Endodermal cell (in vitro differentiated cells): Measurements from ENCODE around the gene LDLRAD2. TPM values are rescaled to one million over a fixed set of nuclear protein-coding genes. Genes with fewer than 3 reads are reported as not detected.

Experiments used
- DNase-seq: peaks from one replicate; pipeline ENCODE4 v3.0.0-alpha.2; 2017
- H3K27ac ChIP-seq: 2 replicates; pipeline ENCODE4 v1.5.1; 2013; ENCODE audit warnings: mild to moderate bottlenecking, low read depth, low read length, moderate library complexity
- H3K27me3 ChIP-seq: 2 replicates; pipeline ENCODE4 v1.6.1; 2013; ENCODE audit warnings: mild to moderate bottlenecking, low read length, moderate library complexity; ENCODE audit not compliant: insufficient read depth, control insufficient read depth, poor library complexity, severe bottlenecking
- H3K36me3 ChIP-seq: 2 replicates; pipeline ENCODE4 v1.7.0; 2013; ENCODE audit warnings: mild to moderate bottlenecking, low read length, moderate library complexity; ENCODE audit not compliant: control insufficient read depth, insufficient read depth
- H3K4me1 ChIP-seq: one replicate; pipeline ENCODE4 v1.7.0; 2013; ENCODE audit warnings: low read length; ENCODE audit not compliant: control insufficient read depth, insufficient read depth
- H3K4me3 ChIP-seq: 2 replicates; pipeline ENCODE4 v1.5.1; 2013; ENCODE audit warnings: mild to moderate bottlenecking, low read length, moderate library complexity
- H3K9ac ChIP-seq: 2 replicates; pipeline ENCODE4 v1.6.1; 2013; ENCODE audit warnings: mild to moderate bottlenecking, low read length, moderate library complexity; ENCODE audit not compliant: poor library complexity, severe bottlenecking; ENCODE audit errors: extremely low read depth
- H3K9me3 ChIP-seq: 2 replicates; pipeline ENCODE4 v1.6.1; 2013; ENCODE audit warnings: mild to moderate bottlenecking, low read length, moderate library complexity; ENCODE audit not compliant: control insufficient read depth
- H3K27ac Mint-ChIP-seq: 2 replicates; pipeline ENCODE4 v1.8.0; 2020; ENCODE audit warnings: mixed read lengths
- H3K27me3 Mint-ChIP-seq: 2 replicates; pipeline ENCODE4 v1.8.0; 2021; ENCODE audit warnings: mild to moderate bottlenecking, mixed read lengths; ENCODE audit not compliant: insufficient read depth
- H3K36me3 Mint-ChIP-seq: 2 replicates; pipeline ENCODE4 v1.8.0; 2020; ENCODE audit warnings: low read depth, mixed read lengths
- H3K4me1 Mint-ChIP-seq: 2 replicates; pipeline ENCODE4 v1.8.0; 2020; ENCODE audit warnings: mixed read lengths
- H3K4me3 Mint-ChIP-seq: 2 replicates; pipeline ENCODE4 v1.8.0; 2020; ENCODE audit warnings: mild to moderate bottlenecking, moderate library complexity, mixed read lengths
- H3K9me3 Mint-ChIP-seq: 2 replicates; pipeline ENCODE4 v1.8.0; 2020; ENCODE audit warnings: mild to moderate bottlenecking, mixed read lengths
- WGBS, 2 experiments: methylation state at CpG; one replicate each; pipeline versions ENCODE4 v1.1.5 to v1.1.7; 2013; ENCODE audit warnings: missing lambda C conversion rate in 2 of 2, mixed read lengths in 1 of 2; ENCODE audit not compliant: insufficient coverage in 1 of 2, insufficient read length in 1 of 2; 5-methylcytosine and 5-hydroxymethylcytosine counted together
- total RNA-seq, 2 donors: library from RNA; stranded (reverse); fragmentation: NEBNext Ultra II Directional in 1 of 2; extraction: Animal tissue kit (Norgen Biotek cat#: 25700) in 1 of 2; gene quantifications; 2 replicates in 1 of 2; 3 replicates in 1 of 2; pipeline ENCODE4 v1.2.1, GENCODE V29; 2021
- TF ChIP-seq, protein P1 (sequence below): fragments of 200-600 bp; sonication (generic); conservative IDR thresholded peaks from 2 replicates; pipeline ENCODE4 v1.5.0; 2021; ENCODE audit warnings: antibody characterized with exemption, mild to moderate bottlenecking

LDLRAD2 gene
- total RNA-seq, 2 donors from 2014 or later: 0.58 to 0.88 TPM

DNA sequence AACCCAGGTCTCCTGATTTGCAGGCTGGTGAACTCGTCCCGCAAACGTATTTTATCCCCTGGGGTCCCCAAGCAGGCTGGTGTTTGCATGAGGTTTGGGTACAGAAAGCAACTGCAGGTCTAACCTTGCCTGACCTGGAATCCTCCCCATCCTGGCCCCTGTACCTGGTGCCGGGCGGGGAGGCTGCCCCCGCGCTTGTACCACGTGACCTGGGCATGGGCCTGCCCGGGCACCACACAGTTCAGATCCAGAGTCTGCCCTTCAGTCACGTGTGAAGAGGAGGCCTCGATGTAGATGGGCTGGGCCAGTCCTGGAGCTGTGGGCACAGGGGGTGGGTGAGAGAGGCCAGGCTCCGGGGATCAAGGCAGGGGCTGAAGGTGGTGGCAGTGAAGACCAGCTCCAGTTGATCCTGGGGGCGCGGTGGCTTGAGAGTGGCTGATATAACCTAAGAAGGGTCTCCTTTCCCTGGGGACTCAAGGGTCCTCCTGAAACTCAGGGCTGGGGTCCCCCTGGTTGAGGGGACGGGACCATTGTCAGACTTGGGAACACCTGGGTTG lies 30.6 kb downstream of the LDLRAD2 start:
- Mint-ChIP-seq H3K9me3 (no peaks in the 10 kb centered on the region), H3K36me3 (peaks cover 61% of the 10 kb centered on the region), H3K27ac (no peak overlapping the region), H3K4me1 (no peaks in the 10 kb centered on the region), H3K27me3 (no peaks in the 10 kb centered on the region), H3K4me3 (no peak overlapping the region)
- Histone ChIP-seq H3K9ac (no peak overlapping the region), H3K36me3 (peaks cover 80% of the 10 kb centered on the region), H3K27ac (no peak overlapping the region), H3K27me3 (no peaks in the 10 kb centered on the region), H3K9me3 (no peaks in the 10 kb centered on the region), H3K4me3 (no peak overlapping the region), H3K4me1 (no peaks in the 10 kb centered on the region)
- 95 to 100% methylated on average over 7 to 15 of the region's 15 CpGs for WGBS, 2 experiments
- TF ChIP-seq, protein P1, sequence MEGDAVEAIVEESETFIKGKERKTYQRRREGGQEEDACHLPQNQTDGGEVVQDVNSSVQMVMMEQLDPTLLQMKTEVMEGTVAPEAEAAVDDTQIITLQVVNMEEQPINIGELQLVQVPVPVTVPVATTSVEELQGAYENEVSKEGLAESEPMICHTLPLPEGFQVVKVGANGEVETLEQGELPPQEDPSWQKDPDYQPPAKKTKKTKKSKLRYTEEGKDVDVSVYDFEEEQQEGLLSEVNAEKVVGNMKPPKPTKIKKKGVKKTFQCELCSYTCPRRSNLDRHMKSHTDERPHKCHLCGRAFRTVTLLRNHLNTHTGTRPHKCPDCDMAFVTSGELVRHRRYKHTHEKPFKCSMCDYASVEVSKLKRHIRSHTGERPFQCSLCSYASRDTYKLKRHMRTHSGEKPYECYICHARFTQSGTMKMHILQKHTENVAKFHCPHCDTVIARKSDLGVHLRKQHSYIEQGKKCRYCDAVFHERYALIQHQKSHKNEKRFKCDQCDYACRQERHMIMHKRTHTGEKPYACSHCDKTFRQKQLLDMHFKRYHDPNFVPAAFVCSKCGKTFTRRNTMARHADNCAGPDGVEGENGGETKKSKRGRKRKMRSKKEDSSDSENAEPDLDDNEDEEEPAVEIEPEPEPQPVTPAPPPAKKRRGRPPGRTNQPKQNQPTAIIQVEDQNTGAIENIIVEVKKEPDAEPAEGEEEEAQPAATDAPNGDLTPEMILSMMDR: no peak
- DNase-seq: no peak

DNA sequence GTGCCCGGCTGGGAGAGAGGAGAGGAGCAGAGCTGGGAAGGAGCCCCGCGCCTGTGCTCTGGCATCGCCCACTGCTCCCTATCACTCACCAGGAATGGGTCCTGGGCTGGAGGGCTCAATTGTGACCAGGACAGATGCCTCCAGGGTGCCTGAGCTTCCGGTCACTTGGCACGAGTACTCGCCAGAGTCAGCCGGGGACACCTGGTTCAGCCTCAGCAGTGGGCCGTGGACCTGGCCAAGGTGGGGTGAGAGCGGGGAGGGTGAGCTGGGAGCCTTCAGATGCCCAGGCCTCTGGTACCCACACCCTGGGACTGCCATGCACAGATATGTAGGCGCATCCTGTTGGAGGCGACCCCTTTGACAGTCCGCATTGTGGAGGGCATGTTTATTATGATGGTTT lies 31.1 kb downstream of the LDLRAD2 start:
- H3K36me3 Mint-ChIP-seq: peaks cover 59% of the 10 kb centered on the region

DNA sequence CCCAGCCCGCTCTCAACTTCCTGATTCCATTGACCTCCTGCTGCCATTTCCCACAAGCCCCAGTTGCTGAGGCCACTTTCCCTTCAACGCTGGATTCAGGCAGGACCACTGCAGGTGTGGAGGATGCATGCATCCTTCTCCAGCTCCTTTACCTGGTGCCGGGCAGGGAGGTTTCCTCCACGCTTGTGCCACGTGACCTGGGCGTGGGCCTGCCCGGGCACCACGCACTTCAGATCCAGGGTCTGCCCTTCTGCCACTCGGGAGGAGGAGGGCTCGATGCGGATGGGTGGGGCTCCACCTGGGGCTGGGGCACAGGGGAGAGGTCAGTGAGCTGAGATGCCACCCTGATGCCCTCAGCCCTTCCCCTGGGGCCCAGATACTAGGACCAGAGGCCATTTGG lies 31.9 kb downstream of the LDLRAD2 start:
- Histone ChIP-seq H3K4me3 (no peak overlapping the region), H3K9ac (no peak overlapping the region), H3K27ac (no peak overlapping the region), H3K9me3 (no peaks in the 10 kb centered on the region), H3K27me3 (no peaks in the 10 kb centered on the region), H3K4me1 (no peaks in the 10 kb centered on the region), H3K36me3 (peaks cover 84% of the 10 kb centered on the region)
- Mint-ChIP-seq H3K4me3 (no peak overlapping the region), H3K4me1 (no peaks in the 10 kb centered on the region), H3K36me3 (peaks cover 52% of the 10 kb centered on the region), H3K27me3 (no peaks in the 10 kb centered on the region), H3K27ac (no peak overlapping the region), H3K9me3 (no peaks in the 10 kb centered on the region)
- no peak for DNase-seq
- TF ChIP-seq, protein P1: no peak
- WGBS, 2 experiments: 95 to 97% methylated on average over 11 of the region's 11 CpGs

More for the DNA sequence above, 31.1 kb downstream of the LDLRAD2 start:
- Mint-ChIP-seq H3K27me3 (no peaks in the 10 kb centered on the region), H3K27ac (no peak overlapping the region), H3K4me3 (no peak overlapping the region), H3K9me3 (no peaks in the 10 kb centered on the region), H3K4me1 (no peaks in the 10 kb centered on the region)
- Histone ChIP-seq H3K27ac (no peak overlapping the region), H3K4me3 (no peak overlapping the region), H3K9me3 (no peaks in the 10 kb centered on the region), H3K9ac (no peak overlapping the region), H3K36me3 (peaks cover 80% of the 10 kb centered on the region), H3K4me1 (no peaks in the 10 kb centered on the region), H3K27me3 (no peaks in the 10 kb centered on the region)
- 94 to 97% methylated on average over 4 to 13 of the region's 13 CpGs for WGBS, 2 experiments
- TF ChIP-seq, protein P1: no peak
- no peak for DNase-seq
